GM23338 (cell line): ENCODE results near the gene PFKFB2. TPM values are rescaled to one million over a fixed set of nuclear protein-coding genes. Genes with fewer than 3 reads are reported as not detected.

ENCODE experiments used
- ATAC-seq: fragments of 200-7000 bp; cut with Tn5 transposase; 3 replicates; pipeline ENCODE4 v1.9.1; 2020
- DNase-seq: peaks from one replicate; pipeline ENCODE4 v3.0.0-alpha.2; 2015; ENCODE audit warnings: low spot score
- H2AFZ ChIP-seq: fragments of 200-600 bp; sonication (generic); 2 replicates; pipeline ENCODE4 v1.8.0; 2016; ENCODE audit warnings: antibody characterized with exemption, mild to moderate bottlenecking, moderate library complexity
- H3F3A ChIP-seq: fragments of 200-600 bp; sonication (generic); replicated peaks from 2 replicates; pipeline ENCODE4 v1.8.0; 2017; ENCODE audit warnings: antibody characterized with exemption, mixed run types, low read depth
- H3K27ac ChIP-seq: fragments of 200-600 bp; sonication (generic); 2 replicates; pipeline ENCODE4 v1.6.1; 2016; ENCODE audit warnings: low read depth
- H3K27me3 ChIP-seq: fragments of 200-600 bp; sonication (generic); 2 replicates; pipeline ENCODE4 v1.8.0; 2016; ENCODE audit warnings: mild to moderate bottlenecking, mixed run types, moderate library complexity; ENCODE audit not compliant: insufficient read depth
- H3K36me3 ChIP-seq: fragments of 200-600 bp; sonication (generic); 2 replicates; pipeline ENCODE4 v1.8.0; 2016; ENCODE audit warnings: mild to moderate bottlenecking; ENCODE audit not compliant: insufficient read depth
- H3K4me1 ChIP-seq: fragments of 200-600 bp; sonication (generic); 2 replicates; pipeline ENCODE4 v1.8.0; 2016; ENCODE audit warnings: mild to moderate bottlenecking, moderate library complexity; ENCODE audit not compliant: insufficient read depth
- H3K4me2 ChIP-seq: fragments of 200-600 bp; sonication (generic); 2 replicates; pipeline ENCODE4 v1.7.1; 2017; ENCODE audit warnings: mixed run types
- H3K4me3 ChIP-seq: fragments of 200-600 bp; sonication (generic); 2 replicates; pipeline ENCODE4 v1.6.1; 2016; ENCODE audit warnings: mixed run types
- H3K79me2 ChIP-seq: fragments of 200-600 bp; sonication (generic); replicated peaks from 2 replicates; pipeline ENCODE4 v1.8.0; 2017; ENCODE audit warnings: mild to moderate bottlenecking; ENCODE audit not compliant: insufficient read depth
- H3K9me2 ChIP-seq: fragments of 200-600 bp; sonication (generic); 2 replicates; pipeline ENCODE4 v1.8.0; 2017; ENCODE audit not compliant: insufficient read depth
- H4K20me1 ChIP-seq: fragments of 200-600 bp; sonication (generic); replicated peaks from 2 replicates; pipeline ENCODE4 v1.8.0; 2017; ENCODE audit warnings: mild to moderate bottlenecking; ENCODE audit not compliant: insufficient read depth
- H3K27ac Mint-ChIP-seq: 2 replicates; pipeline ENCODE4 v1.8.0; 2020; ENCODE audit warnings: inconsistent platforms, mild to moderate bottlenecking, moderate library complexity, mixed read lengths
- H3K27me3 Mint-ChIP-seq: 3 replicates; pipeline ENCODE4 v1.8.0; 2022; ENCODE audit warnings: low read depth, mild to moderate bottlenecking, moderate library complexity, mixed read lengths, inconsistent platforms; ENCODE audit not compliant: insufficient read depth, poor library complexity
- H3K36me3 Mint-ChIP-seq: 3 replicates; pipeline ENCODE4 v1.8.0; 2021; ENCODE audit warnings: low read depth, mild to moderate bottlenecking, inconsistent platforms, moderate library complexity, mixed read lengths
- H3K4me1 Mint-ChIP-seq: 3 replicates; pipeline ENCODE4 v1.8.0; 2020; ENCODE audit warnings: mild to moderate bottlenecking, inconsistent platforms, mixed read lengths
- H3K4me3 Mint-ChIP-seq: 3 replicates; pipeline ENCODE4 v1.8.0; 2021; ENCODE audit warnings: moderate library complexity, mild to moderate bottlenecking, inconsistent platforms, mixed read lengths
- H3K9me3 Mint-ChIP-seq: 3 replicates; pipeline ENCODE4 v1.8.0; 2020; ENCODE audit warnings: moderate library complexity, mild to moderate bottlenecking, inconsistent platforms, mixed read lengths
- CREB1 ChIP-seq: fragments of 250-450 bp; sonication (Bioruptor Pico); IDR thresholded peaks from 2 replicates; pipeline ENCODE4 v1.5.0; 2020; ENCODE audit warnings: low read depth, mild to moderate bottlenecking, moderate library complexity
- CTCF ChIP-seq, 2 experiments: fragments of 200-600 bp in 1 of 2; sonication (generic) in 1 of 2; conservative IDR thresholded peaks; 2 replicates each; pipeline versions ENCODE4 v1.5.1 to v1.6.1; 2016 to 2017; ENCODE audit warnings: antibody characterized with exemption in 2 of 2, low read depth in 2 of 2, mild to moderate bottlenecking in 2 of 2, moderate library complexity in 1 of 2
- ETS1 ChIP-seq: IDR thresholded peaks from 2 replicates; pipeline ENCODE4 v1.6.1; 2016; ENCODE audit warnings: antibody characterized with exemption
- EZH2 ChIP-seq: fragments of 200-600 bp; sonication (generic); IDR thresholded peaks from one replicate; pipeline ENCODE4 v1.8.0; 2017; ENCODE audit warnings: antibody characterized with exemption, mild to moderate bottlenecking, low read depth; ENCODE audit not compliant: unreplicated experiment
- EZH2phosphoT487 ChIP-seq: fragments of 200-600 bp; sonication (generic); IDR thresholded peaks from one replicate; pipeline ENCODE4 v1.8.1; 2018; ENCODE audit warnings: antibody characterized with exemption; ENCODE audit not compliant: unreplicated experiment
- JUNB ChIP-seq: IDR thresholded peaks from one replicate; pipeline ENCODE4 v1.6.1; 2016; ENCODE audit warnings: antibody characterized with exemption; ENCODE audit not compliant: unreplicated experiment
- NANOG ChIP-seq: IDR thresholded peaks from 2 replicates; pipeline ENCODE4 v1.6.1; 2016; ENCODE audit warnings: antibody characterized with exemption, borderline replicate concordance
- STAT1 ChIP-seq: IDR thresholded peaks from one replicate; pipeline ENCODE4 v1.6.1; 2016; ENCODE audit warnings: antibody characterized with exemption; ENCODE audit not compliant: unreplicated experiment
- ZNF114 ChIP-seq: fragments of 250-450 bp; sonication (Bioruptor Pico); IDR thresholded peaks from 2 replicates; pipeline ENCODE4 v1.5.0; 2020; ENCODE audit warnings: mild to moderate bottlenecking, moderate library complexity
- ZNF331 ChIP-seq: fragments of 250-450 bp; sonication (Bioruptor Pico); IDR thresholded peaks from 2 replicates; pipeline ENCODE4 v1.5.0; 2020; ENCODE audit warnings: low read depth, mild to moderate bottlenecking, moderate library complexity
- ZNF462 ChIP-seq: fragments of 250-450 bp; sonication (Bioruptor Pico); IDR thresholded peaks from 2 replicates; pipeline ENCODE4 v1.5.0; 2020; ENCODE audit warnings: mild to moderate bottlenecking, moderate library complexity
- polyA plus RNA-seq: library from polyadenylated mRNA; unstranded; fragments of >200 nt; fragmentation: Nextera tagmentation; extraction: Ambion mirVana; gene quantifications from 2 replicates; pipeline ENCODE4 v1.2.1, GENCODE V29; 2016
- total RNA-seq: library from RNA; depleted of rRNA; stranded (reverse); fragments of >200 nt; shearing (Covaris generic); gene quantifications from 2 replicates; pipeline ENCODE4 v1.2.3, GENCODE V29; 2014

PFKFB2 gene
- total and polyA plus RNA-seq, 2 experiments from 2014 or later = 4.9 to 14.8 TPM

GRCh38 chr1:207018707-207019106 is 34.4 kb upstream of the PFKFB2 start (continued):
- TF ChIP-seq ZNF114 (no peak), EZH2phosphoT487 (no peak), NANOG (no peak), EZH2 (no peak)

GRCh38 chr1:207019161-207019560 is 33.9 kb upstream of the PFKFB2 start:
- H3K36me3 Mint-ChIP-seq = no peaks in the 10 kb centered on the region; the same call in 2 of the 3 replicates
- TF ChIP-seq NANOG (no peak), ZNF114 (no peak), ZNF331 (CRISPR knock-in tag) (no peak), ETS1 (no peak), EZH2 (no peak), STAT1 (no peak), JUNB (no peak), CTCF (conservative IDR thresholded peaks at IDR 0.05; ENCODE audit: low read depth in 2 of 2) (no peak), CREB1 (CRISPR knock-in tag) (no peak), ZNF462 (no peak), EZH2phosphoT487 (no peak)

More at GRCh38 chr1:207019161-207019560, 33.9 kb upstream of the PFKFB2 start:
- Mint-ChIP-seq H3K27ac (no peak overlapping the region), H3K4me3 (no peak overlapping the region), H3K9me3 (no peaks in the 10 kb centered on the region), H3K4me1 (no peaks in the 10 kb centered on the region), H3K27me3 (peaks cover 3% of the 10 kb centered on the region)
- Histone ChIP-seq H3K4me1 (no peaks in the 10 kb centered on the region), H3K27ac (no peak overlapping the region), H3K9me2 (peaks cover 11% of the 10 kb centered on the region; the same call in 1 of the 2 replicates), H3F3A (no peaks in the 10 kb centered on the region), H3K27me3 (no peaks in the 10 kb centered on the region), H3K4me3 (no peak overlapping the region), H4K20me1 (no peaks in the 10 kb centered on the region; the same call in 1 of the 2 replicates), H2AFZ (no peak overlapping the region), H3K4me2 (no peak overlapping the region), H3K36me3 (no peaks in the 10 kb centered on the region), H3K79me2 (no peaks in the 10 kb centered on the region)
- no peak for DNase-seq
- no peak for ATAC-seq
